SK-N-SH (cell line): ENCODE data around the gene BCAS3.

Experiments used
- EP300 ChIP-seq, 2 experiments: IDR thresholded peaks; 2 replicates each; pipeline versions ENCODE4 v1.4.0 to v1.6.1; 2012; ENCODE audit warnings: borderline replicate concordance in 1 of 2, low read depth in 1 of 2, low read length in 1 of 2
- FOXJ3 ChIP-seq: sonication (generic); formaldehyde crosslinking; IDR thresholded peaks from 2 replicates; pipeline ENCODE4 v1.5.1; 2020; ENCODE audit warnings: mild to moderate bottlenecking, missing genetic modification reagents
- GABPA ChIP-seq: IDR thresholded peaks from 2 replicates; pipeline ENCODE4 v1.4.0; 2012; ENCODE audit warnings: low read depth, mild to moderate bottlenecking
- MEF2A ChIP-seq: IDR thresholded peaks from 2 replicates; pipeline ENCODE4 v1.4.0; 2012; ENCODE audit warnings: low read depth, borderline replicate concordance
- MXI1 ChIP-seq: IDR thresholded peaks from 2 replicates; pipeline ENCODE4 v1.6.1; 2012; ENCODE audit warnings: mild to moderate bottlenecking, low read depth, low read length, improper control_type of control experiment
- NRF1 ChIP-seq: IDR thresholded peaks from 2 replicates; pipeline ENCODE4 v1.6.1; 2012; ENCODE audit warnings: low read depth, mild to moderate bottlenecking, low read length
- TEAD4 ChIP-seq: IDR thresholded peaks from 2 replicates; pipeline ENCODE4 v1.4.0; 2012; ENCODE audit warnings: mild to moderate bottlenecking, borderline replicate concordance; ENCODE audit not compliant: insufficient read depth
- TF ChIP-seq, protein P1 (sequence below): fragments of 200-600 bp; sonication (generic); IDR thresholded peaks from 2 replicates; pipeline ENCODE4 v1.6.1; 2017; ENCODE audit warnings: antibody characterized with exemption, mild to moderate bottlenecking, moderate library complexity
- TF ChIP-seq, protein P2 (sequence below): IDR thresholded peaks from 2 replicates; pipeline ENCODE4; 2012

DNA sequence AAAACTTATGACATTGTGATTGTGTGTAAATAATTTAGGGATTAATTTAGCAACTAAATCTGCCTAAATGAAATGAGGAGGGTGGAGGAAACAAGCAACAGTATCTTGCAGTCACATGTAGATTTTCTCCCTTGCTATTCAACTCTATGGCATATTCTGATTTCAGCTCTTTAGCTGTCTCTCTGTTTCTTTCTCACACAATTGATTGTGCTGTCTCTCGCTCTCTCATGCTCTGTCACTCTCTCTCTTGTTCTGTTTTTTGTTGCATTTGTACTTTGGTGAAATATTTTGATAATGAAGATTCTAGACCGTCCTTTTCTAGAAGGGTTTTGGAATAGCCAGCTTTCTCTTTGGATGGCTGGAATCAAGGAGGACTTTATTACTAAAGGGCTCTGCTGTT lies 70.6 kb downstream of the BCAS3 start:
- TF ChIP-seq FOXJ3 (CRISPR knock-in tag) (no peak), NRF1 (no peak), MEF2A (no peak), TEAD4 (no peak), GABPA (no peak), EP300 (IDR thresholded peaks at IDR 0.05; ENCODE audit: borderline replicate concordance in 1 of 2, low read depth in 1 of 2, low read length in 1 of 2) (no peak), MXI1 (no peak)
- TF ChIP-seq, protein P1, sequence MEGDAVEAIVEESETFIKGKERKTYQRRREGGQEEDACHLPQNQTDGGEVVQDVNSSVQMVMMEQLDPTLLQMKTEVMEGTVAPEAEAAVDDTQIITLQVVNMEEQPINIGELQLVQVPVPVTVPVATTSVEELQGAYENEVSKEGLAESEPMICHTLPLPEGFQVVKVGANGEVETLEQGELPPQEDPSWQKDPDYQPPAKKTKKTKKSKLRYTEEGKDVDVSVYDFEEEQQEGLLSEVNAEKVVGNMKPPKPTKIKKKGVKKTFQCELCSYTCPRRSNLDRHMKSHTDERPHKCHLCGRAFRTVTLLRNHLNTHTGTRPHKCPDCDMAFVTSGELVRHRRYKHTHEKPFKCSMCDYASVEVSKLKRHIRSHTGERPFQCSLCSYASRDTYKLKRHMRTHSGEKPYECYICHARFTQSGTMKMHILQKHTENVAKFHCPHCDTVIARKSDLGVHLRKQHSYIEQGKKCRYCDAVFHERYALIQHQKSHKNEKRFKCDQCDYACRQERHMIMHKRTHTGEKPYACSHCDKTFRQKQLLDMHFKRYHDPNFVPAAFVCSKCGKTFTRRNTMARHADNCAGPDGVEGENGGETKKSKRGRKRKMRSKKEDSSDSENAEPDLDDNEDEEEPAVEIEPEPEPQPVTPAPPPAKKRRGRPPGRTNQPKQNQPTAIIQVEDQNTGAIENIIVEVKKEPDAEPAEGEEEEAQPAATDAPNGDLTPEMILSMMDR, result no peak
- TF ChIP-seq, protein P2, sequence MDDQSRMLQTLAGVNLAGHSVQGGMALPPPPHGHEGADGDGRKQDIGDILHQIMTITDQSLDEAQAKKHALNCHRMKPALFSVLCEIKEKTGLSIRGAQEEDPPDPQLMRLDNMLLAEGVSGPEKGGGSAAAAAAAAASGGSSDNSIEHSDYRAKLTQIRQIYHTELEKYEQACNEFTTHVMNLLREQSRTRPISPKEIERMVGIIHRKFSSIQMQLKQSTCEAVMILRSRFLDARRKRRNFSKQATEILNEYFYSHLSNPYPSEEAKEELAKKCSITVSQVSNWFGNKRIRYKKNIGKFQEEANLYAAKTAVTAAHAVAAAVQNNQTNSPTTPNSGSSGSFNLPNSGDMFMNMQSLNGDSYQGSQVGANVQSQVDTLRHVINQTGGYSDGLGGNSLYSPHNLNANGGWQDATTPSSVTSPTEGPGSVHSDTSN, result no peak
